Keratinocyte (primary cell): Measurements from ENCODE around the gene BPGM.

ENCODE experiments used
- EZH2 ChIP-seq: IDR thresholded peaks from one replicate; pipeline ENCODE4 v1.6.1; 2012; ENCODE audit warnings: inconsistent platforms, mild to moderate bottlenecking, low read length, moderate library complexity
- TF ChIP-seq, protein P1 (sequence below), 3 experiments: IDR thresholded peaks in 1 of 3; conservative IDR thresholded peaks in 1 of 3; optimal IDR thresholded peaks in 1 of 3; 2 replicates in 2 of 3; 3 replicates in 1 of 3; pipeline versions ENCODE3 to v1.5.1; 2011; ENCODE audit warnings: low read length in 3 of 3, mild to moderate bottlenecking in 3 of 3, moderate library complexity in 2 of 3, control low read depth in 1 of 3, inconsistent platforms in 1 of 3; ENCODE audit not compliant: insufficient read depth in 2 of 3; ENCODE audit errors: extremely low read depth in 1 of 3

DNA sequence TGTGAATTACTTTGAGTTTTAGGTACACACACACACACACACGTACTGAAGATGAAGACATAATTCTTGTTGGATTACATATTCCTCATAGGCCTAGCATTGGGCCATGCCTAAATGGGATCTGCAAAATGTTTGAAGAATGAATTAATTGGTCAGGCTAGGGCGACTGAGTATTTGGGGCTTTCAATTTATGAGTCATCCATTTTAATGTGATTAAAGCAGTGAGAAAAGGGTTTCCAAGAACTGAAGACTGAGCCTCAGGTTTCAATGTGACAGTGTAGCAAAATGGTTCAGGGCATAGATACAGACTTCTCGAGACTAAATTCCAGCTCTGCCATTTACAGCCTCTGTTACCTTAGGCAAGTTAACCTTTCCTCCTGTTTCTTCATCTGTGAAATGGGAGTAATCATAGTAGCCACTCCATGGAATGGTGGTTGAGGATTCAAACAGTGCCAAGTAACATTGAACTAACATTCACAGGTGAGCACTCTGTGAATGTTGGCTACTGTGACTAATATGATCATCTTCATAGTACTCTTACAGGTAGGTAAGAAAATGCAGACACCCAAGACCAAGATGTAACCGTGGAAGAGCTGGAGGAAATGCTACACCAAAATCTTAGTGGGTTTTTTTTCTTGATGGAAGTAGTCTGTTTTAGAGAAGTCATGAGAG lies 7.6 kb downstream of the BPGM start:
- TF ChIP-seq, protein P1, sequence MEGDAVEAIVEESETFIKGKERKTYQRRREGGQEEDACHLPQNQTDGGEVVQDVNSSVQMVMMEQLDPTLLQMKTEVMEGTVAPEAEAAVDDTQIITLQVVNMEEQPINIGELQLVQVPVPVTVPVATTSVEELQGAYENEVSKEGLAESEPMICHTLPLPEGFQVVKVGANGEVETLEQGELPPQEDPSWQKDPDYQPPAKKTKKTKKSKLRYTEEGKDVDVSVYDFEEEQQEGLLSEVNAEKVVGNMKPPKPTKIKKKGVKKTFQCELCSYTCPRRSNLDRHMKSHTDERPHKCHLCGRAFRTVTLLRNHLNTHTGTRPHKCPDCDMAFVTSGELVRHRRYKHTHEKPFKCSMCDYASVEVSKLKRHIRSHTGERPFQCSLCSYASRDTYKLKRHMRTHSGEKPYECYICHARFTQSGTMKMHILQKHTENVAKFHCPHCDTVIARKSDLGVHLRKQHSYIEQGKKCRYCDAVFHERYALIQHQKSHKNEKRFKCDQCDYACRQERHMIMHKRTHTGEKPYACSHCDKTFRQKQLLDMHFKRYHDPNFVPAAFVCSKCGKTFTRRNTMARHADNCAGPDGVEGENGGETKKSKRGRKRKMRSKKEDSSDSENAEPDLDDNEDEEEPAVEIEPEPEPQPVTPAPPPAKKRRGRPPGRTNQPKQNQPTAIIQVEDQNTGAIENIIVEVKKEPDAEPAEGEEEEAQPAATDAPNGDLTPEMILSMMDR (optimal IDR thresholded peaks at IDR 0.05 in 1 of 3, IDR thresholded peaks at IDR 0.05 in 1 of 3, conservative IDR thresholded peaks at IDR 0.05 in 1 of 3; ENCODE audit: extremely low read depth in 1 of 3, insufficient read depth in 2 of 3, low read length in 3 of 3) = no peak
- TF ChIP-seq EZH2 = no peak
